IgD-negative memory B cell (primary cell): ENCODE results near the gene MMP25. TPM values are rescaled to one million over a fixed set of nuclear protein-coding genes. Genes with fewer than 3 reads are reported as not detected.

ENCODE experiments used
- H3K27ac Mint-ChIP-seq, 3 donors: one replicate each; pipeline ENCODE4 v1.8.0; 2020 to 2022; ENCODE audit warnings: mild to moderate bottlenecking in 3 of 3, mixed read lengths in 3 of 3, moderate library complexity in 1 of 3
- H3K27me3 Mint-ChIP-seq: one replicate; pipeline ENCODE4 v1.8.0; 2021; ENCODE audit warnings: mixed read lengths
- H3K36me3 Mint-ChIP-seq: one replicate; pipeline ENCODE4 v1.8.0; 2020; ENCODE audit warnings: mild to moderate bottlenecking, mixed read lengths
- H3K4me1 Mint-ChIP-seq, 3 donors: one replicate each; pipeline ENCODE4 v1.8.0; 2020 to 2022; ENCODE audit warnings: mixed read lengths in 3 of 3, mild to moderate bottlenecking in 1 of 3
- H3K4me3 Mint-ChIP-seq, 4 donors: one replicate each; pipeline ENCODE4 v1.8.0; 2020 to 2022; ENCODE audit warnings: mild to moderate bottlenecking in 4 of 4, mixed read lengths in 4 of 4, moderate library complexity in 3 of 4
- H3K9me3 Mint-ChIP-seq, 3 donors: one replicate each; pipeline ENCODE4 v1.8.0; 2020 to 2021; ENCODE audit warnings: mixed read lengths in 3 of 3, mild to moderate bottlenecking in 1 of 3
- polyA plus RNA-seq: library from polyadenylated mRNA; unstranded; fragments of 300-500 nt; fragmentation: Illumina TruSeq; gene quantifications from one replicate; pipeline ENCODE4 v1.2.3, GENCODE V29; 2021

Gene MMP25
- polyA plus RNA-seq, 1 donor from 2014 or later, result 0.40 TPM

DNA sequence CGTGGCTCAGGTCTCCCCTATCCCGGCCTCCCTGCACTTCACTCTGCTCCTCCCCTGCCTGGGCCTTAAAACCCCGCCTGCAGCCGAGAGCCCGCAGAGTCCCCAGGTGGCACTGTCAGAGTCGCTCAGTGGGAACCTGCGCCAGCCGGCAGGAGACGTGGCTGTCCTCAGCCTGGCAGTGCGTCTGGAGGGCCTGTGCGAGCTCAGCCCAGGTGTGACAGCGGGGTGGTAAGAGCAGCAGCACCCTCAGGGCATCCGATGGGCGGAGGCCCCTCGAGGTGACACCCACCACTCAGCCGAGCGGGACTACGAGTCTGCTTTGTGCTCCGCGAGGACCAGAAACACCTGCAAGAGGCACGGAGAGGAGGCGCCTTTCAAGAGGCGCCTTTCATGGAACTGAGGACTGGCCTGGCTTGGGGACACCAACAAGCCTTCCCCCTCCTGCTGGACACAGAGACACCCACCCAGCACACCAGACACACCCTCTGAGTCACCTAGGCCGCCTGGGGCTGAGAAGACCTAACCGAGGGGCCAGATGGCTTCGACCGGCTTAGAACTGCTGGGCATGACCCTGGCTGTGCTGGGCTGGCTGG, 33.4 kb upstream of the MMP25 start, which contains the start of gene CLDN9:
Gene CLDN9 (plus strand): TSS at position 96 of the 593 bp plus-strand sequence. CDS start 440 bp downstream, at position 536.
- H3K27ac Mint-ChIP-seq, result no peak within 1 kb of the TSS
- peaks cover 21% of the 10 kb centered on the region for H3K27me3 Mint-ChIP-seq
- H3K4me3 Mint-ChIP-seq, result peak within 1 kb of the TSS in 1 of 4 donors; percentile 70
- H3K4me1 Mint-ChIP-seq, result peaks cover 3 to 8% (median 4%) of the 10 kb centered on the region in 3 donors
- no peaks in the 10 kb centered on the region for H3K36me3 Mint-ChIP-seq
- H3K9me3 Mint-ChIP-seq, result no peaks in the 10 kb centered on the region

DNA sequence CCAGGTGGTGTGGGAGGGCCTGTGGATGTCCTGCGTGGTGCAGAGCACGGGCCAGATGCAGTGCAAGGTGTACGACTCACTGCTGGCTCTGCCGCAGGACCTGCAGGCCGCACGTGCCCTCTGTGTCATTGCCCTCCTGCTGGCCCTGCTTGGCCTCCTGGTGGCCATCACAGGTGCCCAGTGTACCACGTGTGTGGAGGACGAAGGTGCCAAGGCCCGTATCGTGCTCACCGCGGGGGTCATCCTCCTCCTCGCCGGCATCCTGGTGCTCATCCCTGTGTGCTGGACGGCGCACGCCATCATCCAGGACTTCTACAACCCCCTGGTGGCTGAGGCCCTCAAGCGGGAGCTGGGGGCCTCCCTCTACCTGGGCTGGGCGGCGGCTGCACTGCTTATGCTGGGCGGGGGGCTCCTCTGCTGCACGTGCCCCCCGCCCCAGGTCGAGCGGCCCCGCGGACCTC, 32.8 kb upstream of the MMP25 start:
- Mint-ChIP-seq H3K27me3 (peaks cover 16% of the 10 kb centered on the region), H3K4me3 (no peak overlapping the region), H3K4me1 (peaks cover 0 to 3% (median 0%) of the 10 kb centered on the region in 3 donors), H3K9me3 (no peaks in the 10 kb centered on the region), H3K36me3 (no peaks in the 10 kb centered on the region), H3K27ac (no peak overlapping the region)

DNA sequence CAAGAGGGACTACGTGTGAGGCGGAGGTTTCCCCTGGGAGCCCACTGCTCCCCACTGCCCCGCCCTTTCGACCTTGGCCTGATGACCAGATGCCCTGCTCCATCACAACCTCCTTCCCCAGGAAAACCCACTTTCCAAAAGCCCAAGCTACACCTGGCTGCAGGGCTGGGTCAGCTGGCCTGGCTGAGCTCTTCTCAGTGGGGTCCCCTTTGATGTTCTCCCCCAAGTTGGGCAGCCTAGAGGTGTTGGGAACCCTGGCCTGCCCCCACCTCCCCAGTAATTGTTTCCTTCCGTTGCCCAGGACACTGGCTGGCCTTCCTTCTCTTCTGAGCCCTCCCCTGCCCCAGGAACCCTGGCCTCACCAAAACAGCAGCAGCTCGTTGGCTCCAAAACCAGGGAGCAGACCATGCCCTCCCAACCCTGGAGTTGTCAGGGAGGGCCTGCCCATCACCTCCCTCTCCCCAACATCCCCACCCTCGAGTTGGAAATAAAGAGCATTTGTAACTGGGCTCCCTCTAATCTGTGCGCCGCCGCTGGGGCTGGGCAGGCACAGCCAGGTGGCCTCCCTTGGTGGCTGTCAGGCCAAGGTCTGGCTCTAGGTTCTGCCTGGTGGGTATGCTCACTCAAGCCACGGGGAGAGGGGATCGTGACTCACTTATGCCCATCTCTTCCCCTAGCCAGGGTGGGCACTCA, 32.2 kb upstream of the MMP25 start:
- Mint-ChIP-seq H3K9me3 (no peaks in the 10 kb centered on the region), H3K36me3 (no peaks in the 10 kb centered on the region), H3K4me3 (no peak overlapping the region), H3K27ac (no peak overlapping the region), H3K27me3 (peaks cover 16% of the 10 kb centered on the region), H3K4me1 (peaks cover 0 to 1% (median 0%) of the 10 kb centered on the region in 3 donors)

DNA sequence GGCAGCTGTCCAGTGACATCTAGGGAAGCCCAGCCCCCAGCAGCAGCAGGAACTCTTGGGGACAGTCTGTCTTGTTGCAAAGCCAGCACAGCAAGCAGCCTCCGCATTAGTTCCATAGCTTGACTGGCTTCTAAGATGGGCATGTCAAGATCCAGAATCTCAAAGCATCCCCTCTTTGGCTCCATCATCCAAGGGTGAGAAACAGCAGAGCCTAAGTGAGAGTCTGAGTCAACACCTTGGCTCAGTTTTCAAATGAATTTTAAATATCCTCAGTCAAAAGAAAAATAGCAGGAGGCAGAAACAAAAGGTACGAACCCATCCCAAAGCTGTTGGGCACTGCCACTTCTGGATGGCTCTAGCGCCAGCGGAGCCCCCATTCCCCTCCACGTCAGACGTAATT, 31.4 kb upstream of the MMP25 start:
- H3K27ac Mint-ChIP-seq, result no peak overlapping the region
- no peaks in the 10 kb centered on the region for H3K36me3 Mint-ChIP-seq
- peak overlapping the region in 1 of 4 donors; percentile 20 for H3K4me3 Mint-ChIP-seq
- H3K9me3 Mint-ChIP-seq, result no peaks in the 10 kb centered on the region
- H3K4me1 Mint-ChIP-seq, result peaks cover 0 to 3% (median 0%) of the 10 kb centered on the region in 3 donors
- peaks cover 16% of the 10 kb centered on the region for H3K27me3 Mint-ChIP-seq

DNA sequence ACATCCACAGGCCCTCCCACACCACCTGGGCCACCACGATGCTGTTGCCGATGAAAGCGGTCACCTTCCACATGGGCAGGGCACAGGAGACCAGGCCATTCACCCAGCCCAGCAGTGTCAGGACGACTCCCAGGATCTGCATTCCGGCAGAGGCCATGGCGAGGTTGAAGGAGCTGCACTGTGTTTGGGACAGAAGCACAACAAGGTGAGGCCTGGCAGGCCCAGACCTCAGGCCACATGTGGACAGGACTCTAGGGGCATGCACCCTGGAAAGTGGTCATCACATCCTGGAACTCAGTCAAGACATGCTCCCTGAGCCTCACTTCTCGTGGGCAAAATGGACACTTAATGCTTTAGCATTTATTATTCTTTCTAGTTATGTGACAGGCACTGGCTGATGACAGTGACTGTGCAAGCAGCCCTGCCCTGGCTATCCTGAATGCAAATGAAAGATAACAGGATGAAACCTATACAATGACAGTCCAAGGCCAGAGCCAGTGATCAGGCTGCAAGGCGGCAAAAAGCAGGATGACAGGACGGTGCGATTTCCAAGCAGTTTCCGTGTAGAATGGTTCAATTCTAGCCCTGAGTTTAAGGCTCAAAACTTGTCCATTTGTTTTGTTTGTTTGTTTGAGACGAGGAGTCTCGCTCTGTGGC, 30.4 kb upstream of the MMP25 start:
- H3K4me1 Mint-ChIP-seq, result peaks cover 0 to 4% (median 2%) of the 10 kb centered on the region in 3 donors
- peak overlapping the region in 1 of 3 donors; percentile 31 for H3K27ac Mint-ChIP-seq
- no peaks in the 10 kb centered on the region for H3K36me3 Mint-ChIP-seq
- H3K9me3 Mint-ChIP-seq, result no peaks in the 10 kb centered on the region
- peaks cover 16% of the 10 kb centered on the region for H3K27me3 Mint-ChIP-seq
- H3K4me3 Mint-ChIP-seq, result peak overlapping the region in 1 of 4 donors; percentile 14

DNA sequence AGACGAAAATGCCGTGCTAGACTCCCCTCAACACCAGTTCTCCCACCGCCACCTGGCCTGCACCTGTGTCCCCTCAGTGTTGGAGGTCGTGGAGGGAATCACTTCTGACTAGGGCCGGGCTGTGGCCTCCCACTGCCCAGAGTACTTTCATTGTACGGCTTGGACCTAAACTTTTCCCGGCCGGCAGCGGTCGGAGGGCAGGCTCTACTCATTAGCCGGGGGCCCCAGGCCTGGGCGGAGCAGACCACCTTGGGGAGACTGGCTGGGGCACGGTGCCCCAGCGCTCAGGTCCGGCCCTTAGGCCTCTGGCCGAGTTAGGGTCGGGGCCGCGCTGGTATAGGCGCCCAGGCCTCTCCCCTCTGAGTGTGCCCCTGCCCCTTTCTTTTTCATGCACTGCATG, 29.0 kb upstream of the MMP25 start:
- Mint-ChIP-seq H3K27ac (no peak overlapping the region), H3K4me1 (peaks cover 8 to 12% (median 11%) of the 10 kb centered on the region in 3 donors), H3K27me3 (peaks cover 11% of the 10 kb centered on the region), H3K36me3 (no peaks in the 10 kb centered on the region), H3K9me3 (no peaks in the 10 kb centered on the region), H3K4me3 (no peak overlapping the region)

DNA sequence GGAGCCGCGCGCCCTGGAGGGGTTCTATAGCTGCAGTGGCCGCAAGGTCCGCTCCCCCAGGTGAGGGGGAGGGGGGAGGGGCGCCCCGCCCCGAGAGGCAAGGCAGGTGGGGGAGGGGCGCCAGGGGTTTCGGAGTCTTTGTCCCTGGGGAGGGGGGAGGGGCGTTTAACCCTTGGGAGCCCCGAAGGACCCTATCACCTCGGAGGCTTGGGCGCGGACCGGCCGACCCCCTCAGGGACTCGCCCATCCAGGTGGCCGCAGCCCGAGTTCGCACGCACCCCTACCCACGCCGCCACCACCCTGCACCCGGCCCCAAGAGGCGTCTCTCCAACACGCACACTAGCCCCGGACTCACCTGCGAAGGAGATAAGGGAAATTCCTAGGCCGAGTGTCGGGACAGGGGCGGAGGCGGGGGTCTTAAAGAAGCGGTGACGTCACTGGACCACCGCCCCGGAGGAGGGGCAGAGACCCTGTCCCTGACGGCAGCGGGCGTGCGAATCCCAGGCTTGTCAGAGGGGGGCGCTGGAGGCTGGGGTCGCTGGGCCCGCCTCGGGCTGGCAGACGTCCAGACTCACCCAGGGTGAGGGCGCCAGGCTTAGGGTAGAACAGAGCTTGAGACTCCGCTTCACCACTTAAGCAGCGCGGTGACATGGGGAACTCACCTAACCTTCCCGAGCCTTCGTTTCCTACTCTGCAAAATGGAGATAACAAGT, 28.4 kb upstream of the MMP25 start, which contains the start of gene CLDN6:
Gene CLDN6 (minus strand): TSS at position 390 of the 713 bp plus-strand sequence. CDS start 2,162 bp downstream, outside the sequence.
- Mint-ChIP-seq H3K9me3 (no peaks in the 10 kb centered on the region), H3K4me3 (peak within 1 kb of the TSS in 2 of 4 donors; percentile 43), H3K27ac (peak within 1 kb of the TSS in 1 of 3 donors; percentile 35), H3K27me3 (peaks cover 6% of the 10 kb centered on the region), H3K36me3 (no peaks in the 10 kb centered on the region), H3K4me1 (peaks cover 10 to 17% (median 16%) of the 10 kb centered on the region in 3 donors)

DNA sequence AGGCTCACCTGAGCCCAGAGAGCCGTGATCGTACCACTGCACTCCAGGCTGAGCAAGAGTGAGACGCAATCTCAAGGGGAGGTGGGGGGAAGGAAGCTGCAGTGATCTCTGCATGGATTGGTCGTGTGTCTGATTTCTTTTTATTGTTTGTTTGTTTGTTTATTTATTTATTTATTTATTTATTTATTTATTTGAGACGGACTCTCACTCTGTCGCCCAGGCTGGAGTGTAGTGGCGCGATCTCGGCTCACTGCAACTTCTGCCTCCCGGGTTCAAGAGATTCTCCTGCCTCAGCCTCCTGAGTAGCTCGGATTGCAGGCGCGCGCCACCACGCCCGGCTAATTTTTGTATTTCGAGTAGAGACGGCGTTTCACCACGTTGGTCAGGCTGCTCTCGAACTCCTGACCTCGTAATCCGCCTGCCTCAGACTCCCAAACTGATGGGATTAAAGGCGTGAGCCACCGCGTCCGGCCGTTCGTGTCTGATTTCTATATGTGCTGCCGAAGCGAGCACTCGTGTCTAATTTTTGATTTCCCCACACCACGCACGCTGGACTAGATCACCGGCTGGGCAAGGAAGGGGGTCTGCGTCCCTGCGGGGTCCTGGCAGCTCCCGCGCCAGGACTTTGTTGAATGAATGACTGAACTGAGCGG, 26.6 kb upstream of the MMP25 start:
- Mint-ChIP-seq H3K9me3 (no peaks in the 10 kb centered on the region), H3K4me1 (peaks cover 22 to 24% (median 24%) of the 10 kb centered on the region in 3 donors), H3K4me3 (peak overlapping the region; percentile 80 to 92 (median 89)), H3K27ac (peak overlapping the region; percentile 39 to 87 (median 75)), H3K36me3 (peaks cover 2% of the 10 kb centered on the region), H3K27me3 (peaks cover 6% of the 10 kb centered on the region)

DNA sequence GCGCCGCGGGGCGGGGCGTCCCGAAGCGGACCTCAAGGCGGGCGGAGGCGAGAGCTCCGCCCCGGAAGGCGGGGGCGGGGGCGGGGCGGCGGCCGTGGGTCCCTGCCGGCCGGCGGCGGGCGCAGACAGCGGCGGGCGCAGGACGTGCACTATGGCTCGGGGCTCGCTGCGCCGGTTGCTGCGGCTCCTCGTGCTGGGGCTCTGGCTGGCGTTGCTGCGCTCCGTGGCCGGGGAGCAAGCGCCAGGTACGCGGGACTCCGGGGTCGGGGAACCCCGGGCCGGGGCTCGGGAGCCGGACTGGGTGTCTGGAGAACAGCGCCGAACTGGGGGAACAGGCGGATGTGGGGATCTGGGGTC, 26.1 kb upstream of the MMP25 start, which contains the start of gene TNFRSF12A:
Gene TNFRSF12A (plus strand): TSS at position 122 of the 357 bp plus-strand sequence. CDS start 30 bp downstream, at position 152.
- H3K27ac Mint-ChIP-seq, result peak within 1 kb of the TSS; percentile 71 to 88 (median 87)
- H3K4me1 Mint-ChIP-seq, result peaks cover 22 to 24% (median 24%) of the 10 kb centered on the region in 3 donors
- peak within 1 kb of the TSS; percentile 84 to 95 (median 91) for H3K4me3 Mint-ChIP-seq
- H3K27me3 Mint-ChIP-seq, result peaks cover 6% of the 10 kb centered on the region
- H3K36me3 Mint-ChIP-seq, result peaks cover 2% of the 10 kb centered on the region
- no peaks in the 10 kb centered on the region for H3K9me3 Mint-ChIP-seq

DNA sequence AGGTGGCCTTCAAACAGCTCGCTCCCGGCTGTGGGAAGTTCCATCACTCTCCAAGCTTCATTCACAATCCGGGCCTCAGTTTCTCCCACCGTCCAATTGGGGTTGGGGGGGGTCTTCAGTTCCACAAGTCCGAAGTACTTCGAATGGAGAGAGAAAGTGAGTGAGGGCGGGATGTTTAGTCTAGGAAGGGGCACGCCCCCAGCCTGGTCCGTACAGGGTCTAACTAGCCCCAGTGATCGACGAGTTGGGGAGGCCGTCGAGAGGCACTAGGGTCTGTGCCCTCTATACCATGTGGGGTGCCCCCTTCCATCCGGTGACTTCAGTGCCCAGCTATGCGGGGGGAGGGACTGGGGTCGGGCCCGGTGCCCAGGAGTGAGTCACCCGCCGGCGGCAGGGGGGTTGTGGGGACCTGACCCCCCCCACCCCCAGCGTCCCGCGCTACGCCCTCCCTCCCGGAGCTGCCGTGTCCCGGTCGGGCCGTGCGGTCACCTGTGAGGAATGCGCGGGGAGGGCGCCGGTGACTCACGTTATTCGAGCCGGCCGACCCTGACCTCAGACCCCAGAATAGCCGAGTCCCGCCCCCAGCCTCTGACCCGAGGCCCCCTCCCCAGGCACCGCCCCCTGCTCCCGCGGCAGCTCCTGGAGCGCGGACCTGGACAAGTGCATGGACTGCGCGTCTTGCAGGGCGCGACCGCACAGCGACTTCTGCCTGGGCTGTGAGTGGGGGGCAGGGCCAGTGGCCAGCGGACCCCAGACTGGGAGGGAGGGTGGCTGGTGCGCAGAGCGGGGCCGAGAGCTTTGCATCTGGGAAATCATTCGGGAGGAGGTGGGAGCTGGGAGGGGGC, 25.5 kb upstream of the MMP25 start:
- peak overlapping the region; percentile 84 to 95 (median 91) for H3K4me3 Mint-ChIP-seq
- peaks cover 6% of the 10 kb centered on the region for H3K27me3 Mint-ChIP-seq
- no peaks in the 10 kb centered on the region for H3K9me3 Mint-ChIP-seq
- peaks cover 2% of the 10 kb centered on the region for H3K36me3 Mint-ChIP-seq
- H3K27ac Mint-ChIP-seq, result peak overlapping the region; percentile 71 to 88 (median 71)
- H3K4me1 Mint-ChIP-seq, result peaks cover 22 to 24% (median 24%) of the 10 kb centered on the region in 3 donors

DNA sequence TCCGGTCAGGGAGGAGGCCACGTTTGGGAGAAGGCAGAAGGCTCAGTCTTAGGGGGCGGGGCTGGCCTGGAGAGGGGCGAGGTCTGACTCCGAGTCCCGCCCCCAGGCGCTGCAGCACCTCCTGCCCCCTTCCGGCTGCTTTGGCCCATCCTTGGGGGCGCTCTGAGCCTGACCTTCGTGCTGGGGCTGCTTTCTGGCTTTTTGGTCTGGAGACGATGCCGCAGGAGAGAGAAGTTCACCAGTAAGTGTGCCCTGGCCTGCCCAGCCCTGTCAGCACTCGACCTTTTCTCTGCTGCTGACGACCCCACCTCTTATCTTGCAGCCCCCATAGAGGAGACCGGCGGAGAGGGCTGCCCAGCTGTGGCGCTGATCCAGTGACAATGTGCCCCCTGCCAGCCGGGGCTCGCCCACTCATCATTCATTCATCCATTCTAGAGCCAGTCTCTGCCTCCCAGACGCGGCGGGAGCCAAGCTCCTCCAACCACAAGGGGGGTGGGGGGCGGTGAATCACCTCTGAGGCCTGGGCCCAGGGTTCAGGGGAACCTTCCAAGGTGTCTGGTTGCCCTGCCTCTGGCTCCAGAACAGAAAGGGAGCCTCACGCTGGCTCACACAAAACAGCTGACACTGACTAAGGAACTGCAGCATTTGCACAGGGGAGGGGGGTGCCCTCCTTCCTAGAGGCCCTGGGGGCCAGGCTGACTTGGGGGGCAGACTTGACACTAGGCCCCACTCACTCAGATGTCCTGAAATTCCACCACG, 24.7 kb upstream of the MMP25 start:
- peaks cover 23 to 24% (median 24%) of the 10 kb centered on the region in 3 donors for H3K4me1 Mint-ChIP-seq
- H3K4me3 Mint-ChIP-seq, result peak overlapping the region; percentile 84 to 95 (median 90)
- peak overlapping the region; percentile 71 to 88 (median 71) for H3K27ac Mint-ChIP-seq

DNA sequence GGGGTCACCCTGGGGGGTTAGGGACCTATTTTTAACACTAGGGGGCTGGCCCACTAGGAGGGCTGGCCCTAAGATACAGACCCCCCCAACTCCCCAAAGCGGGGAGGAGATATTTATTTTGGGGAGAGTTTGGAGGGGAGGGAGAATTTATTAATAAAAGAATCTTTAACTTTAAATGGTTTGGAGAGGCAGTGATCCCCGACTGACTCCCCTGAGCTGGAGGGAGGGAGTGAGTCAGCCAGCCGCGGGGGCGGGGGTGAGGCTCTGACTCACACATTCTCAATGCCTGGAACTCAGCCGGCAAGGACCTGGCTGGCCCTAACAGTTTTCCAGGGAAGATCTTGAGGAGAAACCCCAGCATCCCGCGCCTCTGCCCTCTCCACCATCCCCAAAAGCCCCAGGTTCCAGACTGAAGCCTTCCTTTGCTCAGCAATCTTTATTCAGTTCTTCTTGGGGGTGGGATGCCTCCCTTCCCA, 24.1 kb upstream of the MMP25 start:
- H3K9me3 Mint-ChIP-seq, result no peaks in the 10 kb centered on the region
- H3K4me3 Mint-ChIP-seq, result peak overlapping the region in 3 of 4 donors; percentile 17 to 99 (median 85)
- H3K36me3 Mint-ChIP-seq, result peaks cover 5% of the 10 kb centered on the region
- peak overlapping the region; percentile 67 to 96 (median 88) for H3K27ac Mint-ChIP-seq
- peaks cover 23 to 24% (median 24%) of the 10 kb centered on the region in 3 donors for H3K4me1 Mint-ChIP-seq
- no peaks in the 10 kb centered on the region for H3K27me3 Mint-ChIP-seq

More for the DNA sequence above, 24.7 kb upstream of the MMP25 start:
- H3K9me3 Mint-ChIP-seq, result no peaks in the 10 kb centered on the region
- peaks cover 5% of the 10 kb centered on the region for H3K36me3 Mint-ChIP-seq
- peaks cover 4% of the 10 kb centered on the region for H3K27me3 Mint-ChIP-seq
